HepG2 (cell line): ENCODE results near the gene MAN1A1. TPM values are rescaled to one million over a fixed set of nuclear protein-coding genes. Genes with fewer than 3 reads are reported as not detected.

Experiments used
- CCDC6 ChIP-seq: sonication (generic); formaldehyde crosslinking; IDR thresholded peaks from 2 replicates; pipeline ENCODE4 v1.8.1; 2022; ENCODE audit warnings: mild to moderate bottlenecking, missing genetic modification reagents, moderate library complexity
- CEBPG ChIP-seq: IDR thresholded peaks from 2 replicates; pipeline ENCODE4 v1.6.1; 2016
- FOXP1 ChIP-seq, 2 experiments: fragments of 450-650 bp in 1 of 2; IDR thresholded peaks; 2 replicates each; pipeline ENCODE4 v1.6.1; 2017 to 2018; ENCODE audit warnings: antibody characterized with exemption in 1 of 2
- HOXA3 ChIP-seq: sonication (generic); formaldehyde crosslinking; IDR thresholded peaks from 2 replicates; pipeline ENCODE4 v1.5.0; 2020; ENCODE audit warnings: missing genetic modification reagents
- MAX ChIP-seq: IDR thresholded peaks from 2 replicates; pipeline ENCODE4 v1.6.1; 2012; ENCODE audit warnings: inconsistent platforms
- NFYB ChIP-seq: sonication (generic); formaldehyde crosslinking; IDR thresholded peaks from 2 replicates; pipeline ENCODE4 v1.4.0; 2020; ENCODE audit warnings: missing genetic modification reagents
- RARA ChIP-seq: IDR thresholded peaks from 2 replicates; pipeline ENCODE4 v1.6.1; 2016; ENCODE audit warnings: missing genetic modification reagents, missing compliant biosample characterization
- TFE3 ChIP-seq: IDR thresholded peaks from 2 replicates; pipeline ENCODE4 v1.6.1; 2016
- YEATS4 ChIP-seq: sonication (generic); formaldehyde crosslinking; IDR thresholded peaks from 2 replicates; pipeline ENCODE4 v1.4.0; 2020; ENCODE audit warnings: missing genetic modification reagents, borderline replicate concordance
- ZHX2 ChIP-seq, 2 experiments: sonication (generic) in 1 of 2; formaldehyde crosslinking in 1 of 2; IDR thresholded peaks; 2 replicates each; pipeline versions ENCODE4 v1.6.1 to v1.9.0; 2014 to 2022; ENCODE audit warnings: antibody characterized with exemption in 1 of 2, borderline replicate concordance in 1 of 2, inconsistent platforms in 1 of 2, low read depth in 1 of 2, missing genetic modification reagents in 1 of 2
- polyA plus RNA-seq, 8 experiments: library from polyadenylated mRNA; depleted of rRNA in 3 of 8; stranded (reverse) in 7 of 8; unstranded in 1 of 8; fragments of >200 nt; fragmentation: Illumina TruSeq in 4 of 8; extraction: Trizol in 4 of 8; gene quantifications; 2 replicates each; pipeline versions ENCODE4 v1.2.1 to v1.2.3, GENCODE V29; 2011 to 2016; ENCODE audit warnings: low read depth in 4 of 8, missing spikeins in 1 of 8, mixed read lengths in 1 of 8; ENCODE audit not compliant: insufficient read depth in 1 of 8
- total RNA-seq, 5 experiments: library from RNA; depleted of rRNA; stranded (reverse); fragments of >200 nt; fragmentation: Illumina TruSeq; extraction: Trizol; gene quantifications; 2 replicates each; pipeline ENCODE4 v1.2.3, GENCODE V29; 2016; ENCODE audit warnings: low read depth in 1 of 5
- TF ChIP-seq, protein P1 (sequence below): sonication (generic); formaldehyde crosslinking; conservative IDR thresholded peaks from 2 replicates; pipeline ENCODE4 v1.4.0; 2020; ENCODE audit warnings: mild to moderate bottlenecking, missing genetic modification reagents, moderate library complexity
- TF ChIP-seq, protein P2 (sequence below): sonication (generic); formaldehyde crosslinking; IDR thresholded peaks from 2 replicates; pipeline ENCODE4 v1.8.0; 2022; ENCODE audit warnings: mild to moderate bottlenecking, missing genetic modification reagents, borderline replicate concordance
- TF ChIP-seq, protein P3 (sequence below): IDR thresholded peaks from 2 replicates; pipeline ENCODE4 v1.6.1; 2016; ENCODE audit warnings: missing compliant biosample characterization, missing genetic modification reagents, borderline replicate concordance

Gene MAN1A1
- total and polyA plus RNA-seq, 2 of the 13 experiments (the other 11 are each of a cell fraction or from before 2014, with no cell fraction given), result 156 to 236 TPM

- TF ChIP-seq MAX (peak; percentile 12; the same call in 1 of the 2 replicates), CEBPG (CRISPR knock-in tag) (peak; percentile 47), YEATS4 (CRISPR knock-in tag) (0 out of 2 replicates have a peak, but pooled peaks have one; percentile 35), CCDC6 (CRISPR knock-in tag) (peak; percentile 64; the same call in 1 of the 2 replicates), TFE3 (peak; percentile 47; the same call in 1 of the 2 replicates), FOXP1 (IDR thresholded peaks at IDR 0.05) (no peak), FOXP1 (CRISPR knock-in tag; IDR thresholded peaks at IDR 0.05) (peak; percentile 42; the same call in 1 of the 2 replicates), NFYB (CRISPR knock-in tag) (peak; percentile 40), HOXA3 (CRISPR knock-in tag) (peak; percentile 28; the same call in 1 of the 2 replicates), RARA (CRISPR knock-in tag) (peak; percentile 56), ZHX2 (IDR thresholded peaks at IDR 0.05; ENCODE audit: low read depth) (no peak), ZHX2 (CRISPR knock-in tag; IDR thresholded peaks at IDR 0.05; ENCODE audit: borderline replicate concordance) (0 out of 2 replicates have a peak, but pooled peaks have one; percentile 37)
- TF ChIP-seq, protein P1, sequence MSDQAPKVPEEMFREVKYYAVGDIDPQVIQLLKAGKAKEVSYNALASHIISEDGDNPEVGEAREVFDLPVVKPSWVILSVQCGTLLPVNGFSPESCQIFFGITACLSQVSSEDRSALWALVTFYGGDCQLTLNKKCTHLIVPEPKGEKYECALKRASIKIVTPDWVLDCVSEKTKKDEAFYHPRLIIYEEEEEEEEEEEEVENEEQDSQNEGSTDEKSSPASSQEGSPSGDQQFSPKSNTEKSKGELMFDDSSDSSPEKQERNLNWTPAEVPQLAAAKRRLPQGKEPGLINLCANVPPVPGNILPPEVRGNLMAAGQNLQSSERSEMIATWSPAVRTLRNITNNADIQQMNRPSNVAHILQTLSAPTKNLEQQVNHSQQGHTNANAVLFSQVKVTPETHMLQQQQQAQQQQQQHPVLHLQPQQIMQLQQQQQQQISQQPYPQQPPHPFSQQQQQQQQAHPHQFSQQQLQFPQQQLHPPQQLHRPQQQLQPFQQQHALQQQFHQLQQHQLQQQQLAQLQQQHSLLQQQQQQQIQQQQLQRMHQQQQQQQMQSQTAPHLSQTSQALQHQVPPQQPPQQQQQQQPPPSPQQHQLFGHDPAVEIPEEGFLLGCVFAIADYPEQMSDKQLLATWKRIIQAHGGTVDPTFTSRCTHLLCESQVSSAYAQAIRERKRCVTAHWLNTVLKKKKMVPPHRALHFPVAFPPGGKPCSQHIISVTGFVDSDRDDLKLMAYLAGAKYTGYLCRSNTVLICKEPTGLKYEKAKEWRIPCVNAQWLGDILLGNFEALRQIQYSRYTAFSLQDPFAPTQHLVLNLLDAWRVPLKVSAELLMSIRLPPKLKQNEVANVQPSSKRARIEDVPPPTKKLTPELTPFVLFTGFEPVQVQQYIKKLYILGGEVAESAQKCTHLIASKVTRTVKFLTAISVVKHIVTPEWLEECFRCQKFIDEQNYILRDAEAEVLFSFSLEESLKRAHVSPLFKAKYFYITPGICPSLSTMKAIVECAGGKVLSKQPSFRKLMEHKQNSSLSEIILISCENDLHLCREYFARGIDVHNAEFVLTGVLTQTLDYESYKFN (CRISPR knock-in tag), result peak; percentile 74
- TF ChIP-seq, protein P2, sequence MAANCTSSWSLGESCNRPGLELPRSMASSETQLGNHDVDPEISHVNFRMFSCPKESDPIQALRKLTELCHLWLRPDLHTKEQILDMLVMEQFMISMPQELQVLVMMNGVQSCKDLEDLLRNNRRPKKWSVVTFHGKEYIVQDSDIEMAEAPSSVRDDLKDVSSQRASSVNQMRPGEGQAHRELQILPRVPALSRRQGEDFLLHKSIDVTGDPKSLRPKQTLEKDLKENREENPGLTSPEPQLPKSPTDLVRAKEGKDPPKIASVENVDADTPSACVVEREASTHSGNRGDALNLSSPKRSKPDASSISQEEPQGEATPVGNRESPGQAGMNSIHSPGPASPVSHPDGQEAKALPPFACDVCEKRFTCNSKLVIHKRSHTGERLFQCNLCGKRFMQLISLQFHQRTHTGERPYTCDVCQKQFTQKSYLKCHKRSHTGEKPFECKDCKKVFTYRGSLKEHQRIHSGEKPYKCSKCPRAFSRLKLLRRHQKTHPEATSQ (CRISPR knock-in tag), result peak; percentile 60; the same call in 1 of the 2 replicates
- TF ChIP-seq, protein P3, sequence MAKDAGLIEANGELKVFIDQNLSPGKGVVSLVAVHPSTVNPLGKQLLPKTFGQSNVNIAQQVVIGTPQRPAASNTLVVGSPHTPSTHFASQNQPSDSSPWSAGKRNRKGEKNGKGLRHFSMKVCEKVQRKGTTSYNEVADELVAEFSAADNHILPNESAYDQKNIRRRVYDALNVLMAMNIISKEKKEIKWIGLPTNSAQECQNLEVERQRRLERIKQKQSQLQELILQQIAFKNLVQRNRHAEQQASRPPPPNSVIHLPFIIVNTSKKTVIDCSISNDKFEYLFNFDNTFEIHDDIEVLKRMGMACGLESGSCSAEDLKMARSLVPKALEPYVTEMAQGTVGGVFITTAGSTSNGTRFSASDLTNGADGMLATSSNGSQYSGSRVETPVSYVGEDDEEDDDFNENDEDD (CRISPR knock-in tag), result no peak
Measured at GRCh38 chr6:119173249-119174084, 176.1 kb downstream of the MAN1A1 start (continued).
